LNCaP clone FGC (cell line): ENCODE results near the gene CRADD.

Source experiments
- DNase-seq: peaks from one replicate; pipeline ENCODE4 v3.0.0-alpha.2; 2011; ENCODE audit warnings: low read depth
- H3K4me3 ChIP-seq: 2 replicates; pipeline ENCODE4 v1.5.1; 2011; ENCODE audit warnings: mild to moderate bottlenecking, low read depth, low read length, control low read depth
- CTCF ChIP-seq: IDR thresholded peaks from 2 replicates; pipeline ENCODE4 v1.5.1; 2012; ENCODE audit warnings: mild to moderate bottlenecking; ENCODE audit not compliant: control insufficient read depth, insufficient read depth; ENCODE audit errors: extremely low read depth

Gene CRADD

GRCh38 chr12:93676408-93677194 lies 574 bp upstream of the CRADD start:
- H3K4me3 ChIP-seq, result peak overlapping the region; percentile 76
- TF ChIP-seq CTCF, result no peak
- no peak for DNase-seq

DNA sequence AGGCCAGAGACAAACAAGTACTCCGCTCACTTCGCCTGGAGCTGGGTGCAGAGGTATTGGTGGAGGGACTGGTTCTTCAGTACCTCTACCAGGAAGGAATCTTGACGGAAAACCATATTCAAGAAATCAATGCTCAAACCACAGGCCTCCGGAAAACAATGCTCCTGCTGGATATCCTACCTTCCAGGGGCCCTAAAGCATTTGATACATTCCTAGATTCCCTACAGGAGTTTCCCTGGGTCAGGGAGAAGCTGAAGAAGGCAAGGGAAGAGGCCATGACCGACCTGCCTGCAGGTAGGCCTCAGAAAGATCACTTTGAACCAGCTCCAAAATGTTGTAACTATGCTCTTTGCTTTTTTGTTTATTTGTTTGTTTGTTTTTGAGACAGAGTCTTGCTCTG lies 1.6 kb downstream of the CRADD start:
- DNase-seq, result no peak
- no peak overlapping the region for H3K4me3 ChIP-seq
- no peak for TF ChIP-seq CTCF

- no peak for TF ChIP-seq CTCF
- DNase-seq, result no peak
- H3K4me3 ChIP-seq, result no peak overlapping the region
Measured at GRCh38 chr12:93679308-93679925, 2.2 kb downstream of the CRADD start.

DNA sequence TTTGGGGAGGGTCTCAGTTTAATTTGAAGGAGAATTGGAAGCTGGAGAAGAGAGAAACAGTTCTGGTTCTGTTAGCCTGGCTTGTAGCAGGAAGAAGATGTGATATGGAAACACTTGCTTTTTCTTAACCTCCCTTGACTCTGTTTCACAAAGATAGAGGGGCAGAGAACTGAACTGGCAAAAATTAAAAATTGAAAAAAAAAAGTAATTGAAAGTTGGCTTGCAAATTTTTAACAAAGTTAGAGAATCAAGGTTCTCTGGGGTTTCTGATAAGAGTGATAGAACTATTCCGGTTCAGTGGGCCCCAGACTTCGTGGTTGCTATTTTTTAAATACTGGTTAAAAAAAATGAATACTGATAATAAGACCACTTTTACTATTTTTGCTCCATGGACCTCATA lies 2.8 kb downstream of the CRADD start:
- DNase-seq, result no peak
- TF ChIP-seq CTCF, result no peak
- H3K4me3 ChIP-seq, result no peak overlapping the region

DNA sequence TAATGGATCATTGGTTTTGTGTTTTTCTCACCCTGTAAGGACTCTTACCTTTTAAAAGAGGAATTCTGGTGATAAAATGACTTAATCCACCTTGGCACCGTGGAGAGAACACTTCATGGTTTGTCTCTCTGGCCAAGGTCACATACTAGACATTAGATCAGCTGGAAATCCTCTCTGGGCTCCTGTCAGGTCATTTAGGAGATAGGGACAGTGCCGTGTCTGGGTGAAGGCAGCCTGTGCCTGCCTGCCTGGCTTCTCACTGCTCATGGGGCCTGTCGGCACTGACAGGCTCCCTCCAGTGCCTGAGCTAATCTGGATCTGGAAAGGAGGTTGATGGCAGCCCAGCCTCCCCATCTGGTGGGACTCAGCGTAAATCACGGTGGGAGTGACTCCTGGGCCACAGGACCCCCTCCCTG lies 5.7 kb downstream of the CRADD start:
- H3K4me3 ChIP-seq, result no peak overlapping the region
- TF ChIP-seq CTCF, result no peak
- DNase-seq, result no peak

GRCh38 chr12:93683410-93683809 lies 6.2 kb downstream of the CRADD start:
- no peak overlapping the region for H3K4me3 ChIP-seq
- TF ChIP-seq CTCF, result no peak
- DNase-seq, result no peak
